ENCODE data around the gene AMBRA1. TPM values are rescaled to one million over a fixed set of nuclear protein-coding genes. Genes with fewer than 3 reads are reported as not detected.

AMBRA1 gene
- total RNA-seq, 1 donor from 2014 or later, result 11.3 TPM

GRCh38 chr11:46492532-46492931 is 101.3 kb downstream of the AMBRA1 start:
- H3K36me3 ChIP-seq (ENCODE audit: control insufficient read depth, insufficient read depth, low read length), result peaks cover 5% of the 10 kb centered on the region
- FAIRE-seq (no peak), DNase-seq (ENCODE audit: low read depth) (no peak)
- no peaks in the 10 kb centered on the region for H3K27me3 ChIP-seq (ENCODE audit: control insufficient read depth, insufficient read depth, low read length)
- no peak overlapping the region for H3K4me3 ChIP-seq (ENCODE audit: low read depth, low read length)
- no peak for TF ChIP-seq CTCF (IDR thresholded peaks at IDR 0.05; ENCODE audit: insufficient read depth, low read length, severe bottlenecking)

GRCh38 chr11:46491661-46492330 is 102.0 kb downstream of the AMBRA1 start:
- no peak for TF ChIP-seq CTCF (IDR thresholded peaks at IDR 0.05; ENCODE audit: insufficient read depth, low read length, severe bottlenecking)
- DNase-seq (ENCODE audit: low read depth) (no peak), FAIRE-seq (no peak)
- Histone ChIP-seq H3K36me3 (ENCODE audit: control insufficient read depth, insufficient read depth, low read length) (peaks cover 5% of the 10 kb centered on the region), H3K27me3 (ENCODE audit: control insufficient read depth, insufficient read depth, low read length) (no peaks in the 10 kb centered on the region), H3K4me3 (ENCODE audit: low read depth, low read length) (no peak overlapping the region)

GRCh38 chr11:46490666-46491065 is 103.2 kb downstream of the AMBRA1 start:
- H3K36me3 ChIP-seq (ENCODE audit: control insufficient read depth, insufficient read depth, low read length), result peaks cover 5% of the 10 kb centered on the region
- no peak for TF ChIP-seq CTCF (IDR thresholded peaks at IDR 0.05; ENCODE audit: insufficient read depth, low read length, severe bottlenecking)
- FAIRE-seq (no peak), DNase-seq (ENCODE audit: low read depth) (peak; percentile 63)
- H3K27me3 ChIP-seq (ENCODE audit: control insufficient read depth, insufficient read depth, low read length), result no peaks in the 10 kb centered on the region
- H3K4me3 ChIP-seq (ENCODE audit: low read depth, low read length), result no peak overlapping the region

GRCh38 chr11:46489656-46490560 is 103.9 kb downstream of the AMBRA1 start:
- Histone ChIP-seq H3K4me3 (ENCODE audit: low read depth, low read length) (no peak overlapping the region), H3K27me3 (ENCODE audit: control insufficient read depth, insufficient read depth, low read length) (no peaks in the 10 kb centered on the region), H3K36me3 (ENCODE audit: control insufficient read depth, insufficient read depth, low read length) (peaks cover 5% of the 10 kb centered on the region)
- FAIRE-seq, result no peak
- TF ChIP-seq CTCF (IDR thresholded peaks at IDR 0.05; ENCODE audit: insufficient read depth, low read length, severe bottlenecking), result peak; percentile 63
- peak; percentile 61 for DNase-seq (ENCODE audit: low read depth)

- H3K36me3 ChIP-seq (ENCODE audit: control insufficient read depth, insufficient read depth, low read length), result peaks cover 3% of the 10 kb centered on the region
- H3K27me3 ChIP-seq (ENCODE audit: control insufficient read depth, insufficient read depth, low read length), result no peaks in the 10 kb centered on the region
- no peak for TF ChIP-seq CTCF (IDR thresholded peaks at IDR 0.05; ENCODE audit: insufficient read depth, low read length, severe bottlenecking)
- no peak for FAIRE-seq
- no peak overlapping the region for H3K4me3 ChIP-seq (ENCODE audit: low read depth, low read length)
- DNase-seq (ENCODE audit: low read depth), result no peak
Observed at GRCh38 chr11:46485856-46486443, 107.9 kb downstream of the AMBRA1 start.
